ENCODE data around the gene PUM2. TPM values are rescaled to one million over a fixed set of nuclear protein-coding genes. Genes with fewer than 3 reads are reported as not detected.
A peak's percentile ranks its signal among the peaks of the same experiment; 100 is the strongest.

Gene PUM2
- total RNA-seq, 1 donor from 2014 or later = 76.6 TPM

DNA sequence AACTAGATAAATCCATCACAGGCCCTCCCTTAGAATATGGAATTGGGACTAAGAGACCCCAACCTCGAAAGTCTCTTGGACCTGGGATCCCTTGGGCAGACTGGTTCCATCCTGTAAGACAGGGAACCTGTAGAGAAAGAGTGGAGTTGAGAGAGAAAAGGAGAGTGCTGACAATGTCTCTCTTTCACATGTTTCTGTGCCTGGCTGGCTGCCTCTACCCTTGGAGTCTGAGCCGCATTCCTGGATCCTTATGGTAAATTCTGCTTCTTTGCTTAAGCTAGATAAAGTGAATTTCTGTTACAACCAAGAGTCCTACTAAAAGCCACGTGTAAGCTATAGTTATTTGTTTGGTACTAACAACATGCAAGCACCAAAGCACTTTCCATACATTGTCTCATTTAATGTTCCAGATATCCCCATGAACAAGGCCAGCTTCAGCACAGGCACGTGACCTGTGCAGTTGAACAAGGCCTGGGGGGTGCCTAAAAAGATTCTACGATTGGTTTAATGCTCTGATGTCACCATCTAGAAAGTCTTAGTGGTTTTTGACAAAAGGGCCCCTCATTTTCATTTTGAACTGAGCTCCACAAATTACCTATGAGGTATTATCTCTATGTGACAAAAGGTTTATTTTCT is 2.1 kb upstream of the PUM2 start:
- Histone ChIP-seq H3K4me3 (no peak overlapping the region), H3K9me3 (no peaks in the 10 kb centered on the region), H3K27ac (peak overlapping the region; percentile 97), H3K36me3 (no peaks in the 10 kb centered on the region), H3K4me1 (peaks cover 34% of the 10 kb centered on the region), H3K27me3 (no peaks in the 10 kb centered on the region)
- intact Hi-C loops (cut with DNase I) = no loop called here
- DNase-seq (ENCODE audit: extremely low spot score in 2 of 2) = no peak
- TF ChIP-seq POLR2AphosphoS5 (IDR thresholded peaks at IDR 0.05; ENCODE audit: insufficient read depth in 1 of 2, low read depth in 1 of 2) (no peak), POLR2A (IDR thresholded peaks at IDR 0.05) (no peak)
- TF ChIP-seq, protein P1, sequence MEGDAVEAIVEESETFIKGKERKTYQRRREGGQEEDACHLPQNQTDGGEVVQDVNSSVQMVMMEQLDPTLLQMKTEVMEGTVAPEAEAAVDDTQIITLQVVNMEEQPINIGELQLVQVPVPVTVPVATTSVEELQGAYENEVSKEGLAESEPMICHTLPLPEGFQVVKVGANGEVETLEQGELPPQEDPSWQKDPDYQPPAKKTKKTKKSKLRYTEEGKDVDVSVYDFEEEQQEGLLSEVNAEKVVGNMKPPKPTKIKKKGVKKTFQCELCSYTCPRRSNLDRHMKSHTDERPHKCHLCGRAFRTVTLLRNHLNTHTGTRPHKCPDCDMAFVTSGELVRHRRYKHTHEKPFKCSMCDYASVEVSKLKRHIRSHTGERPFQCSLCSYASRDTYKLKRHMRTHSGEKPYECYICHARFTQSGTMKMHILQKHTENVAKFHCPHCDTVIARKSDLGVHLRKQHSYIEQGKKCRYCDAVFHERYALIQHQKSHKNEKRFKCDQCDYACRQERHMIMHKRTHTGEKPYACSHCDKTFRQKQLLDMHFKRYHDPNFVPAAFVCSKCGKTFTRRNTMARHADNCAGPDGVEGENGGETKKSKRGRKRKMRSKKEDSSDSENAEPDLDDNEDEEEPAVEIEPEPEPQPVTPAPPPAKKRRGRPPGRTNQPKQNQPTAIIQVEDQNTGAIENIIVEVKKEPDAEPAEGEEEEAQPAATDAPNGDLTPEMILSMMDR (IDR thresholded peaks at IDR 0.05) = no peak

DNA sequence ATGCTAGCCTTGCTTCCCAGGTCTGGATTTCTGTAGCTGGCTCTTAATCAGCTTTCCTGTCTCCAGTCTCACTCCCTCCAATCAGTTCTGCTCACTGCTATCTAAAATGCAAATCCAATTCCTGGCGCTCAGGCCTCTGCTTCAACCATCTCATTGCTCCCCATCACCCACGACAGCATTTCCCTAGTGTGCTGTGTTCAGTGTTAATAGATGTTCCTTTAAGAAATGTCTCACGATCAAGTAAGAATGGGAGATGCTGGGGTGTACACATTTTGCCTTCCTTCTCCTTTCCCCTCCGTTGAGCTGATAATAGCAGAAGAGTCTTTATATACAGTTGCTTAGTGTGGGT is 1.6 kb upstream of the PUM2 start:
- H3K9me3 ChIP-seq = no peaks in the 10 kb centered on the region
- intact Hi-C loops (cut with DNase I) = no loop called here
- TF ChIP-seq POLR2A (IDR thresholded peaks at IDR 0.05) (no peak), POLR2AphosphoS5 (IDR thresholded peaks at IDR 0.05; ENCODE audit: insufficient read depth in 1 of 2, low read depth in 1 of 2) (no peak)
- TF ChIP-seq, protein P1 (IDR thresholded peaks at IDR 0.05) = no peak
- no peaks in the 10 kb centered on the region for H3K27me3 ChIP-seq
- H3K27ac ChIP-seq = peak overlapping the region; percentile 97
- DNase-seq (ENCODE audit: extremely low spot score in 2 of 2) = no peak
- H3K4me3 ChIP-seq = no peak overlapping the region
- no peaks in the 10 kb centered on the region for H3K36me3 ChIP-seq
- peaks cover 39% of the 10 kb centered on the region for H3K4me1 ChIP-seq

DNA sequence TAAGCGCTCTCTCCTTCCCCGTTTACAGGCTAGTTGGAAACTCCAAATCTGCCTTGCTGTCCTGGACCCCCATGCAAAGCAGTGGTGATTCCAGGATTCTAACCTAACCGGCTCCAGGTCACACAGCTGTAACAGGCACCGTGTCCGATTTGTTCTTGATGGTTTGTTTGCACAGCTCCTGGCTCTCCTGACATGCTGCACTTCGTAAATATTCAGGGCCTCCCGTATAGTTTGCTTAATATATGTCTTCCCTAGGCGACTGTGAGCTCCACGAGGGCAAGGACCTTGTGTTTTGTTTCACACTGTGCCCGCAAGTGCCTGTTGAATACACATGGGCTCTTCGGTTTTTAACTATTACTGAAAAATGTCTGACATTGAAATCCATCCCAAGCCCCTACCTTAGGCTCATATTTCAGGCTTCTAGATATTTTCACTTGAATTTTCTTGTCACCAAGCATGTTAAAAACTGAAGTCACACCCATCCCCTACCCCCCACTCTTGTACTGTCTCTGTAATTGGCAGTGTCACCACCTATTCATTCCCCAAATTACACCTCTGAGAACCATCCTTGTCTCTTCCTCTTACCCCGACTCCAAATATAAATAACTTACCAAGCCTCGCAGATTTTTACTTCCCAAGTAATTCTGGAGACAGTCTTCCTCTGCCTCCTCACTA is 1.0 kb upstream of the PUM2 start:
- intact Hi-C loops (cut with DNase I) = no loop called here
- TF ChIP-seq POLR2AphosphoS5 (IDR thresholded peaks at IDR 0.05; ENCODE audit: insufficient read depth in 1 of 2, low read depth in 1 of 2) (no peak), POLR2A (IDR thresholded peaks at IDR 0.05) (no peak)
- TF ChIP-seq, protein P1 (IDR thresholded peaks at IDR 0.05) = no peak
- Histone ChIP-seq H3K4me1 (peaks cover 45% of the 10 kb centered on the region), H3K27me3 (no peaks in the 10 kb centered on the region), H3K9me3 (no peaks in the 10 kb centered on the region), H3K4me3 (peak overlapping the region; percentile 77 to 89), H3K27ac (peak overlapping the region; percentile 97), H3K36me3 (no peaks in the 10 kb centered on the region)
- no peak for DNase-seq (ENCODE audit: extremely low spot score in 2 of 2)

DNA sequence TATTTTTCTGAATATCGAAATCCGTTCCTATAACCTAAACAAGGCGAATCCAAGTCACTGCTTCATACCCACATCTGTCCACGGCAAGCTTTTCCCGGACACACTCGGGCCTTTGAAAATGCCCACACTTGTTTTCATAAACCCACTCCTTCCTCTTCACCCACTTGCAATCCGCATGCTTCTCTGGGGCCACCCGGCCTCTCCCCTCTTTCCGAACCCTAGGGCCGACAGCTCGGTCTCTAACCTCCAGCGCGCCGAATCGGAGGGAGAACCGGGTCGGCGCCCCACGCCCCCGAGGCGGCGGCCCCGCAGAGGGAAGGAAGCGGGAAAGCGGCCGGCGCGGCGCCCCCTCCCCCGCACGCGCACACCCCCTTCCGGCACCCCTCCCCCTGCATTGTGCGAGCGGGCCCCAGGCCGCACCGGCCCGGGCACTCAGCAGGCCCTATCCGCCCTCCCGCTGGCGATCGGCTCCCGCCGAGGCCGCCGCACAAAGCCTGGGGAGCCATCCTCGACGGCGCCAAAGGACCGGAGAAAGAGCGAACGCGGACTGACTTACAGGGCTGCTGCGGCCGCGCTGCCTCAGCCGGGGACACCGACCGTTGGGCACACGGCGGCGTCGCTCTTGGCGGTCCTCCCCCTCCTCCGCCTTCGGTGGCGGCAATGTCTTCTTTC is 467 bp downstream of the PUM2 start:
- H3K4me3 ChIP-seq = peak overlapping the region; percentile 77 to 89
- H3K27ac ChIP-seq = peak overlapping the region; percentile 97
- peaks cover 50% of the 10 kb centered on the region for H3K4me1 ChIP-seq
- no peaks in the 10 kb centered on the region for H3K27me3 ChIP-seq
- H3K9me3 ChIP-seq = no peaks in the 10 kb centered on the region
- TF ChIP-seq POLR2AphosphoS5 (IDR thresholded peaks at IDR 0.05; ENCODE audit: insufficient read depth in 1 of 2, low read depth in 1 of 2) = no peak
- TF ChIP-seq, protein P1 (IDR thresholded peaks at IDR 0.05) = peak in 1 of 3 experiments; percentile 9
- no peaks in the 10 kb centered on the region for H3K36me3 ChIP-seq
- intact Hi-C loops (cut with DNase I) = no loop called here
- no peak for DNase-seq (ENCODE audit: extremely low spot score in 2 of 2)

DNA sequence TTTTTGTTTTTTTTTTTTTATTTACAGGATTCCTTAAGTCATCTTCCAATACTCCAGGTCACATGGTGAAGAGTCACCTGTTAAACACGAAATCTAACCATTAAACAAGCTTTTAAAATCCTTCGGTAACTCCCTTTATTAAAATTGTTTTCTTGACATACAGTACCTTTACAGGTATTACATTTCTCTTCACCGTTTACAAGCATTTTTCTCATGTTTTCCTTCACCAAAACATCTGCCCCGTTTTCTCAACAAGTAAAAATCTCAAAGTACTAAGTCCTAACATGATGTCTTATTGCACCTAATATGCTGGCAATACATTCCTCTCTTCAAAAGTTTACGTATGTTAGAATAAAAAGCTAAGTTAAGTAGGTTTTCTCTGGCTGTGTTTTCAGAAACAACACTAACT is 1.1 kb downstream of the PUM2 start:
- Histone ChIP-seq H3K36me3 (no peaks in the 10 kb centered on the region), H3K27me3 (no peaks in the 10 kb centered on the region), H3K9me3 (no peaks in the 10 kb centered on the region), H3K4me3 (peak overlapping the region; percentile 77 to 89), H3K27ac (peak overlapping the region; percentile 97), H3K4me1 (peaks cover 52% of the 10 kb centered on the region)
- no peak for DNase-seq (ENCODE audit: extremely low spot score in 2 of 2)
- intact Hi-C loops (cut with DNase I) = no loop called here
- TF ChIP-seq POLR2AphosphoS5 (IDR thresholded peaks at IDR 0.05; ENCODE audit: insufficient read depth in 1 of 2, low read depth in 1 of 2) = peak in 1 of 2 donors; percentile 25
- TF ChIP-seq, protein P1 (IDR thresholded peaks at IDR 0.05) = no peak
- no peak for TF ChIP-seq POLR2A (IDR thresholded peaks at IDR 0.05)

Data from vagina (tissue), 2 donors.